GM18519 (cell line): Measurements from ENCODE around the gene MYH14.
"Not testable (repeated sequence)": the region's sequence is repeated elsewhere in the genome, so short reads cannot be mapped to it uniquely, and the experiment has no call there.

Experiments
- ATAC-seq: cut with Tn5 transposase; IDR thresholded peaks from one replicate; pipeline ENCODE4 v1.9.1; 2021; ENCODE audit warnings: mild to moderate bottlenecking, moderate library complexity; ENCODE audit not compliant: unreplicated experiment, low FRiP score

Gene MYH14

GRCh38 chr19:50223439-50223716, 20.0 kb downstream of the MYH14 start:
- no peak for ATAC-seq

GRCh38 chr19:50224986-50225747, 21.7 kb downstream of the MYH14 start:
- no peak for ATAC-seq

GRCh38 chr19:50226536-50226935, 23.1 kb downstream of the MYH14 start:
- ATAC-seq, result no peak

GRCh38 chr19:50228153-50228552, 24.7 kb downstream of the MYH14 start:
- not testable (repeated sequence) for ATAC-seq

- no peak for ATAC-seq
Measured at GRCh38 chr19:50230379-50231351, 27.2 kb downstream of the MYH14 start.

GRCh38 chr19:50231417-50231816, 28.0 kb downstream of the MYH14 start:
- not testable (repeated sequence) for ATAC-seq

GRCh38 chr19:50231821-50232220, 28.4 kb downstream of the MYH14 start:
- ATAC-seq, result no peak

- ATAC-seq, result no peak
Measured at GRCh38 chr19:50232600-50232999, 29.2 kb downstream of the MYH14 start.

GRCh38 chr19:50233308-50233910, 30.0 kb downstream of the MYH14 start:
- ATAC-seq, result no peak

- not testable (repeated sequence) for ATAC-seq
Measured at GRCh38 chr19:50237493-50237892, 34.1 kb downstream of the MYH14 start.

GRCh38 chr19:50238043-50238442, 34.6 kb downstream of the MYH14 start:
- ATAC-seq, result no peak

GRCh38 chr19:50239921-50240590, 36.6 kb downstream of the MYH14 start:
- no peak for ATAC-seq

GRCh38 chr19:50242581-50242980, 39.2 kb downstream of the MYH14 start:
- ATAC-seq, result no peak

GRCh38 chr19:50244695-50245094, 41.3 kb downstream of the MYH14 start:
- ATAC-seq, result no peak

- ATAC-seq, result no peak
Measured at GRCh38 chr19:50248413-50248812, 45.0 kb downstream of the MYH14 start.

- no peak for ATAC-seq
Measured at GRCh38 chr19:50248826-50249225, 45.4 kb downstream of the MYH14 start.

GRCh38 chr19:50249636-50250035, 46.2 kb downstream of the MYH14 start:
- ATAC-seq, result no peak

GRCh38 chr19:50250450-50251136, 47.2 kb downstream of the MYH14 start:
- ATAC-seq, result no peak

- no peak for ATAC-seq
Measured at GRCh38 chr19:50252111-50252886, 48.9 kb downstream of the MYH14 start.
